ENCODE data around the gene HTN1.

DNA sequence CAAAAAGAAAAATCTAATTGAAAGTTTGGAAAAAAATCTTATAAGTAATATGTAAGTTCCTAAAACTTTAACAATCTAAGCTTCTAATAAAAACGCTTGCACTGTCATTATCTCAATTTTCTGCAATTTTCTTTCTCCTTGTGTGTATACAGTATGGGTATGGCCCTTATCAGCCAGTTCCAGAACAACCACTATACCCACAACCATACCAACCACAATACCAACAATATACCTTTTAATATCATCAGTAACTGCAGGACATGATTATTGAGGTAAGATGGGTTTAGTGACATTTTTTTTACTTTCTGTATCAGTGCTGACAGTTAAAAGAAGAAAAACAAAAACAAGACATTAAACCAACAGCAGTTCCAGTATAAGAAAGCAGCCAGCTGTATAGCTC, 49.5 kb upstream of the HTN1 start:
- TF ChIP-seq CTCF (conservative IDR thresholded peaks at IDR 0.05 in 1 of 2, IDR thresholded peaks at IDR 0.05 in 1 of 2; ENCODE audit: extremely low read depth in 1 of 2, insufficient read depth in 1 of 2, low read depth in 1 of 2, low read length in 2 of 2) (no peak), EZH2 (IDR thresholded peaks at IDR 0.05; ENCODE audit: borderline replicate concordance, low read length) (no peak)

Data from mammary epithelial cell (primary cell).